ENCODE measurements around the gene RNGTT.

The RNGTT gene

DNA sequence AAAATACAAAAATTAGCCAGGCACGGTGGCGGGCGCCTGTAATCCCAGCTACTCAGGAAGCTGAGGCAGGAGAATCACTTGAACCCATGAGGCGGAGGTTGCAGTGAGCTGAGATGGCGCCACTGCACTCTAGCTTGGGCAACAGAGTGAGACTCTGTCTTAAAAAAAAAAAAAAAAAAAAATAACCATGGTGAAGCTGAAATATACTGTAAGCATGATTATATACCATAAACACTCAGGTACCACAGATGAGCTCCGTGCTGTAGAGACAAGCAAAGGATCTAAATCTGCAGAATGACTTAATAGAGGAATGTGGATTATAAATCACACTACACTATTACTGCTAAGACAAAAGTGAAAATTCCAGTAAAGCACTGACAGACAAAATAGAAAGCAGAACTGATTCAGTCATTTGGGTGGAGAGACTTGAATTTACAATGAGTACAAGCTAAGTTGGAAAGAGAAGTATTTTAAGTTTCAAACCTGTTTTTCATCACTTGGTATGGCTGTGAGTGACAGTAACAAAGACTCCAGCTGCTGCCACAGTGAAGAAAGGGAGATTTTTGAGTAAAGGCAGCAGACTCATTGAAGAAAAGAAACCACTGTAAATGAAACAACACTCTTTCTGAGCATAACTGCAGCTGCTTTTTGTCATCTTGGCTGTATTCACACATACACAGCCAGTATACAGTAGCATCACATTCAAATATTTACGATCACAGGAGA is 322.1 kb downstream of the RNGTT start:
- no peak for DNase-seq

DNA sequence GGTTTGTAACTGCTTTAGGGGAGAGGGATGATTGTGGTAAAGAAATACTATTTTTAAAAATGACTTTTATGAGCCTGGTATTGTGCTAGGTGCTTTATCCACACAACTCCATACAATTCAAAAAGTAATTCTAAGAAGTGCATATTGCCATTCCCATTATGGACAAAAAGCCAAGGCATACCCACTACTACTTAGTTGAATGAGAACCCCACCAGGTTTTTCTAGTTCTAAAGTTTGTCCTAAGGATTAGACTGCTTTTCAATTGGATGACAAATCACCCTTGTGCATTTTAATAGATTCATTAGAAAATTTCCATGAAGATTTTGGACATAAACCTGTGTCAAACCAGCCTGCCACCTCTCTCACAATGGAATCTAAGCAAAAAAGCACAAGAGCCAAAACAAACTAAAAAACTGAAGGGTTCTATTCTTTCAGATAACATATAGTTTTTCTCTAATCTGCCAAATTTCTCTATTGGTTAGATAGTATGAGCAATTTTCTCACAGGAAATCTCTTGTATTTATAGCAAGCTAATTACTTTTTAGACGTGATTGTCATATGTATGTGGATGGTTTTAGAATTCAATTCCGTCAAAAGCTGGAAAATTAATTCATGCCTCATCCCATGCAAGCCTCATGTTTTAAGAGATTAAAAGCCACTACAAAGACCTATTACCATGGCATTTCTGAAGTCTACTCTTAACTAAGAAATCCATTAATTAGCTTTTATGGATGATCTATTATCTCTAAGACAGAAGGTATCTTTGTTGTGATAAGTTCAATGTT is 325.5 kb downstream of the RNGTT start:
- no peak for DNase-seq

DNA sequence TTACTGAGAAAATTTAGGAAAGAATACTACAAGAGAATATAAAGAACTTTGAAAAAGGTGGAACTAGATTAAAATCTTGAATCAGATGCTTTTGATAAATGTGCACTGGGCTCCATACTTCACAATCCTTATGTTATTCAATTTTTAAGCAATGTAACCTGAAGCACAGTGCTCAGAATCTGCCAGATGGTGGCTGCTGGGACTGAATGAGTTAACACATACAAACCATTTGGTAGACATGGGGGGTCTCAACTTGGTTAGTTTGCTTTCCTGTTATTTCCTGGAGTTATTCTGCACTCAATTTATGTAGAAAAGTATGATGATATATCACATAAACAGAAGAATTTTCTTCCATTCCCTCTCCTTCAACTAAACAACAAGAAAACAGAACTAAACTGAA is 326.5 kb downstream of the RNGTT start:
- DNase-seq = peak; percentile 9

DNA sequence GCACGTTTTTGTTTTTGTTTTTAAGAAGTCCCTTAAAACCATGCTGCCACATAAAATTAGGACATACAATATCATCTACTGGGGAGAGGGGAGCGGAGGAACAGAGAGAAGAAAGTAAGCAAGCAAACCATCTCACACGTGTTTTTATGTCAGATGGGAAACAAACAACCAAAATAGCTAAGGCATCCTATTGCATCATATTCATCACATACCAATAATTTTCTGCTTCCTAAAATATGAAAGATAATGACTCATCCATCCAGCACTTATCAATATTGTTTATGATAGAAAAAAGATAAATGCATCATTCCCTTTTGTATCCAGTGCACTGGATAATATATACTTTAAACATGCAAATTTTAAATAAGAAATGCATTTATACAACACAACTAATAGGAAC is 329.6 kb downstream of the RNGTT start:
- DNase-seq = no peak

DNA sequence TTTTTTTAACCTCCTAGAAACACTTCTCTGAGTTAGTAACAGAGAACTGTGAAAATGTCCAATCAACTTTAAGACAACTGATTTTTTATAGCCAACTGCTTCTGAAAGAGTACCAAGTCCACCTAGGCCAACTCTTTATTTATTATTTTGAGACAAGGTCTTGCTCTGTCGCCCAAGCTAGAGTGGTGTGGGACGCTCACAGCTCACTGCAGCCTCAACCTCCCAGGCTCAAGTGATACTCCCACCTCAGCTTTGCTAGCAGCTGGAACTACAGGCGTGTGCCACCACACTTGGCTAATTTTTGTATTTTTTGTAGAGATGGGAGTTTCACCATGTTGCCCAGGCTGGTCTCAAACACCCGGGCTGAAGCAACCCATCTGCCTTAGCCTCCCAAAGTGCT is 331.6 kb downstream of the RNGTT start:
- DNase-seq = no peak

DNA sequence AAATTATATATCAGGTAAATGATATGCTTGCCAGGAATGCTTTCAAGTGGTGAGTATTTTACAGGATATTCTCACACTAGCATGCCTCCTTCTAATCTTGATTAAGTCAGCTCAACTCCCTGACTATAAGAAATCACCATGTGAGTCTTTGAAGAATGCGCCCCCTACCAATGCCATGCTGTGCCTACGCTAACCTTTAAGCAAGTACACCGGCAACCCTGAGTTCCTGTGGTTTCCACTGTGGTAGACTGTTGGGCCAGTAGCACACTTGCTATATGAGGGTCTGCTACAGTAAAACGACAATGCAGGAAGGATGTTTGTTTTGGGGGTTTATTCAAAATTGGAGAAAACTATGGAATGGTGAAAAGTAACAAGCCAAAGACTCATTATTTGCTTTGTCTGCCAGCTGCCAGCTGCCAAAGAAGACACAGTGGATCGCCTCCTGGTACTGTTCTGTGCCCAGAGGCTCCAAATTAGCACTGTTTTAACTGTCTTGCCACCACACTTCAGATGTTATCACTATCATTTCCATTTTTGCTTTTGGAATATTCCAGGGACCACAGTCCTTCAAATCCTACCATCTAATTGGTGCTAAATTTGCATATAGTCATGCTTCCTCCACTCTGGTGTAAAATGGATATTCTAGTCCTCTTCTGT is 333.5 kb downstream of the RNGTT start:
- no peak for DNase-seq

DNA sequence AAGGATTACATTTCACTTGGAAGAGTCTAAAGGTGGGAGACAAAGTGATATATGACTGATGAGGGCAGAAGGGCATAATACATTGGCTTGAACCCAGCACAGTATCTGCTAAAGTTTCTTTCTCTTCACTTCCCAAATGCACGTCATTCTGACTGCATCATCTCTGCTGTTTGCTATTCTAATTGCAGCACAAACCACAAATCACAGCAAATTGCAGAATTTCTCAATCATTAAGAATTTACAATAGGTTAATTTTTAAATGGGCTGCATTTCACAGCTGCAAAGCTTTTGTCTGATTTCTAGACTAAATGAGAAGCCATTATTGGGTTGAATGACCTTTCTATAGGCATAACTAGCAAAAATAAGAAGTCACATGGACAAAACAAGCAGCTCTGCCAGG is 337.0 kb downstream of the RNGTT start:
- no peak for DNase-seq

DNA sequence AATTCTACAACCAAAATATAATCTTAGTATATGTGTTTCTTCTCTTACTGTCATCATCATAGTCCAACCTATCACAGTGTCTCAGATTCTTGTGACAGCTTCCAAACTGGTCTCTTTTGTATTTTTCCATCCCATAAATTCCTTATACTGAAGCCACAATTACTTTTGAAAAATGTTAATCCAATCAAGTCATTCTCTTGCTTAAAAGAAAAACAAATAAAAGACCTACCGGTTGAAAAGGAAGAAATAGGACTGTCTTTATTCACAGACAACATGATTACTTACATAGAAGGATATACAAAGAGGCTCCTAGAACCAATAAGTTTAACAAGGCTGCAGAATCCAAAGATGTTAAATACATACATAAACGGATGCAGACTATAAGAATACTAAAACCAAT is 339.9 kb downstream of the RNGTT start:
- no peak for DNase-seq

DNA sequence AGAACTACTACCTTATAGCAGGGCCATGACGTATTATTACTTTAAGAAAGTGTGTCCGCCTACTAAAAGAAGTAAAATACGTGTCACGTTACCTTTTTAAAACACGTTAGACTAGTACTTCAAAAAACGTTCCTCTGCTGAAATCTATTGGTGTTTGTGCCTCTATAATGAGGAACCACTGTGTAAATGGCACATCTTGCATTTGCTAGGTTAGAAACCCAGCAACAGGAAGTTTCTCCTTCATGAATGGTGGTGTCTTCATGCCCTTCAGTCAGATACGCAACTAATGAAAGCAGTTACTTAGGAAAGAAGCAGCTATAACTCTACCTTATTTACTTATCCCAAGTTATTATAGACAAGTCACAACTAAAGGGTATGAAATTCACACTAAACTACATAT is 343.5 kb downstream of the RNGTT start:
- no peak for DNase-seq

DNA sequence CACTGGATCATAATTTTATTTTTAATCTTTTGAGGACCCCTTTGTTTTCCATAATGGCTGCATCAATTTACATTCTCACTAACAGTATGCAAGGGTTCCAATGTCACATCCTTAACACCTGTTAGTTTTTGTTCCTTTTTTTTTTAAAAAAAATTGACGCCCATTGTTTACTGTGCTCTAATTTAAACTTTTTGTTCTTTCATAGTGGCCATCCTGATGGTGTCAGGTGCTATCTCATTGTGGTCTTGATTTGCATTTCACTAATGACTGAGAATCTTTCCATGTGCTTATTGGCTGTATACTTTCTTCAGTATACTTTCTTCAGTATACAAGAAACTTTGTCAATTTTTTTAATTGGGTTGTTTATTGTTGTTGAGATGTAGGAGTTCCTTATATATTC is 347.0 kb downstream of the RNGTT start:
- no peak for DNase-seq

DNA sequence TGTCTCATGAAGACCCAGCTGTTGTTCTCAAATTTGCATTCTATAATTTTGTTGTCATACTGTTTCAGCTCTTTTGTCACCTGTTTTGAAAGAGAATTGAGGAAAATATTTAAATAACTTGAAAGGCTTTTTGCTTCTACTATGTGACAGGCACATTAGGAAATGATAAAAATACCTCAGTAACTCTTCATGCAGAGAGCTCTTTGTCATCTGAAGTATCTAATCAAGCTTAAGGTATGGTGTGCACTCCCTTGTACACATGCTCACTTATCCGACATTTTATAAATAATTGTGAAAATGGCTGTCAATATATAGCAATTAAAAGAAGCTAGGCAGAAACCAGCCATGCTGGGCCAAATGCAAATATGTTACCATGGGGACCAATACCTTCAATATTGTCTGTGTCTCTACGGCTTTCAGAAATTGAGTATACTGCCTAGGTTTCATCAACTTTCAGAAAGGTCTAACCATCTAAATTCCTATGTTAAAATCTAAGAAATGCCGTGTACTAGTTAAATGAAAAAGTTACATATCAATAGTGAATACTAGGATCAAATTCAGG is 349.0 kb downstream of the RNGTT start:
- DNase-seq = no peak

DNA sequence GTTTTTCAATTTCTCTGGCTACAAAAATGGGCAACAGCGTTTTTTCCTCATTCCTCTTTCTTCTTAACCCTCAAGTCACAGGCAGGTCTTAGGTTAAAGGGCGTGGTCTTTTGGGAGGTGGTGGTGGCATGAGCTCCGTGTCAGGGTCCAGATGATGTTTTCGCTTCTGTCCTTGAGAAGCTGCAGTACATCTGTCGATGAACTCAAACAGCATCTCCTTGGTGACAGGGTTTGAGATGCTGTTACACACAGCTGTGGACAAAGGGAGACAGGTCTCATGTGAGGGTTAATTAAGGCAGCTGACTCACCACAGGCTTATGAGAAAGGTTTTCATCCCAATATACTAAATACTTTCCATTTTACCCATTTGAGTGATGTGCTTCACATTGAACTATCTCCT is 350.8 kb downstream of the RNGTT start:
- no peak for DNase-seq

DNA sequence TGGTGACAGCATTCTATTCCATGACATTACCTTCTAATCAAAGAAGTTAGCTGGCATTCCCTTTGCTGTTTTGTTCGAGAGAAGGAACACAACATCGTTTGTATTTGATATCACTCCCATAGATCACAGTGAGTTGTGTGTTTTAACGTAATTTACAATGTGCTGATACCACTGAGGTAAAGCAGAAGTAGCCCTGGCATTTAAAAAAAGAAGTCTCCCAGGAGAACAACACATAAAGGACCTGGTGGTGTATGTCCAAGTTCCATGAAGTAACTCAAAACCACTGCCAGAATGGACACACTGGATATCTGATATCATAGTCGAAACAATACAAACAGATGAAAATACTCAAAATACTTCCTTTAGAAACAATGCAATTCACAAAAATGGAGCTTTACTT is 351.7 kb downstream of the RNGTT start:
- DNase-seq = no peak

DNA sequence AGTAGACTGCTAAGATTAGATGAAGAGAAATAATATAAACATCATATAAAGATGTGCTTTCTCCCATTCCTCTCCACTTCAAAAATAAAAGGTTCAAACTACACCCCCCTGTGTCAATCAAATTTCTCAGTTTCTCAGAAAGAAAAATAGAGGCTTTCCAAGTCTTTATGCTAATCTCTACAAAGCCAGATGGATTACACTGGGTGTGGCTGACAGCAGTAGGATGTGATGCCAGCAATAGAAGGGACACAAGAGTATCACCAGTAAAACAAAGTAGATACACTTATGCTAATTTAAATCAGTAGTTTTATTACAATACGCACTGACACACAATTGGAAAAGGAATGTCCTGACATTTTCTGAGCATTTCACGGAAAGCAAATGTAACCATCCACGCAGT is 353.4 kb downstream of the RNGTT start:
- no peak for DNase-seq

DNA sequence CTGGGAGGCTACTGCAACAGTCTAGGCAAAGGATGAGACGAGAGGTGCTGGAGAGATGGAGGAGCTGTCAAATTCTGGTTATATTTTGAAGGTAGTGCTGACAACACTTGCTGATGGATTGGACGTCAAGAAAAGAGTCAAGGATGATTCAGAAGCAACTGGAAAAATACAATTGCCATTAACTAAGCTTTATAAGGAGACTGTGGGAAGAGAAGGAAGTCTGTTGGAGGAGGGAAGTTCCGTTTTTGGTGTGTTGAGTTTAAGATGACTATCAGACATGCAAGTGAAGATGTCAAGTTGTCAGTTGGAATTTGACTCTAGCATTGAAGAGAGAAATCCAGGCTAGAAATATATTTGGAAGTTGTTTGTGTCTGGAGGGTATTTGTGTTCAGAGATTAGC is 358.1 kb downstream of the RNGTT start:
- DNase-seq = no peak

DNA sequence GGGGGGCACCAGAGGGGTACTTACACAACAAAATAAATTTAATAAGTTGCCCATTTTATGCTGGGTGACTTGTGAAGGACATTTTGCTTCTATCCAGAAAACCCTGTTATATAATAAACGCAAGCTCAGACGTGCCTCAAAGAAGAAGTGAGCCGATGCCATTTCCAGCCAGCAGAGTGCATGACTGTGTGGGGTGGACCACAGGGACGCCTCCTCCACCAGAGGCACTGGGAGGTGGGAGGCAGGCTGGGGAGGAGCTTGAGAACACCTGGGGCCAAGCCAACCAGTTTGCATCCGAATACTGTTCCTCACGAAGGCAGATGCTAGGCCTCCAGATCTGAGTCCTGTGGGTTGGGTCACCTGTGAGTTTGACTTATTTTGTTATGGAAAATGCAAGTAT is 363.8 kb downstream of the RNGTT start:
- DNase-seq = no peak

DNA sequence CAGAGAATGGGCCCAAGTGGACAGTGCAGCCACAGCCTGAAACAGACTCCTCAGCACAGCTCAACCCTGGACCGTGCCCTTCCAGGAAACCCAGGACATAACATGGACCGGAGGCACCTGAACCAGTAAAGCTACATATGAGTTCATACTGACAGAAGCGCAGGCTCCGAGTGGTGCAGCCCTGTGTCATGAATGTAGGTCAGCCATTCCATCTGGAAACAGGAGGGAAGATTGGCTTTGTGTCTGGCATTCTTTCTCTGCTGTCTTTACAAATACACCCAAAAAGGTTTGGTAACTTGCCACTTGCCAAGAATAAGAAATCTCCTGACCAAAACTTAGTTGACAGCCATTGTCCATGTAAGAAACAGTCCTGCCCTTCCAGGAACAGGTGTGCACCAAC is 366.6 kb downstream of the RNGTT start:
- DNase-seq = no peak

DNA sequence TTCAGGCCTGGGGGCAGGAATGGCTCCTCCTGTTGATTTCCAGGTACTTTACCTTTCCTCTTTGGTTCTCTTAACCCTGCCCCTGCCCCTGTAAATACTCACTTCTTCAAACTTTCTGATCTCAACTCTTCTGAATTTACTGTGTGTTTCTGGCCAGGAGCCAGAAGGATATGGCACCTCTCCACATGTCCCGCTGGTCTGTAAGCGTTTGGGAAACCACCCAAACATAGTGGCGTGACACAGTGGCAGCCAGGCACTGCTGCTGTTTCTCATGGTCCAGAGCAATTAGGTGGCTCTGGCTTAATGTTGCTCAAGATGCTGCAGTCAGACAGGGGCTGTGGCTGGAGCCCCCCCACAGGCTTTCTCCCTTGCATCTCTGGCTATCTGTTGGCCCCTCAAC is 374.5 kb downstream of the RNGTT start:
- no peak for DNase-seq

DNA sequence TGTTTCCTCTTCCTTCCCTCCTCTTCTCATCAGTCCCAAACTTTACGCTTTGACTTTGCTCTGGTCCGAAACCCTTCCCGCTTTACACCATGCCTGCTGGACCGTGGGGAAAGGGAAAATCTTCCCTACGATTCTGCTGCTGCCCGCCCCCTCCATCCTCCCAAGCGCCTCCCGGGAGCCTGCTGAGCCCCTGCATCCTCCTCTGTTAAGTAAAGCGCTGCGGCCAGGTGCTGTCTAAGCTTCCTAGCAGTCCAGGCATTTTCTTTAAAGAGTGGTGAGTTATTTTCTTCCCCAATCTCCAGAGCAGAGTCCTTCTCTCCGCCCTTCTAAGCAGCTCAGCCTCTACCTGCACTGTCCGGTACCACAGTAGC is 376.3 kb downstream of the RNGTT start:
- no peak for DNase-seq

DNA sequence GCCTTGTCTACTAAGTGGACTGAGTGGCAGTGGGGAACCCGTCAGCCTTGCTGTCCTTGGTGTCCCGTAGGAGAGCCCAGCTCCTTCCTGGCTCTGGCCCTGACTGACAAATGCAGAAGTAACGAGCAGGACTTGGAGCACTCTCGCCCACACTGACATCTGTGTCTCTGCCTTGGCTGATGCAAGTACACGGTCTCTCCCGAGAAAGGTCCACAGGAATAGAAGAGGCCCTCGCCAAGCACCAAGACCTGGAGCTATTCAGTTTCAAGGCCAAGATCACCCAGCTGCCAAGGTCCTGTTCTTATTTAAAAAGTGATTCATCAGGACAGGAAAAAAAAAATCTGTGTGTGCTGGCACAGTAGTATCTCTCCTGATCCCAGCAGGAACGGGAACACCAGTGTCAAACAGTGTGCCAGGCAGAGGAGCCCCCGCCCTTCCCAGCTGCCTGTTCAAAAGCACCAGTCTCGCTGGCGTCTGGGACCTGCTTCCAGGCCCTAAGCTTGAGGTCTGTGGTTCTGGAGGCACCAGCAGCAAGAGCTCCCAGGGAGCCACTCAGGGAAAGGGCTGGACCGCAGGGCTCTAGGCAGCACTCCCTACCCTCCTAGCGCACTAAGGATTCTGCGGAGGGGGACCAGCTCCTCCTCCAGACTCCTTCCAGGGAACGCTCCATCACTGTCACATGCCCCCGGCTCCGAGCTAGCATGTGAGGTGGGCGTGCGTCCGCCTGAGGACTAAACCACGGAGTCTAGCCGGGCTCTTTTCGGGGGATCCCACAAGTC is 376.9 kb downstream of the RNGTT start:
- DNase-seq = no peak

DNA sequence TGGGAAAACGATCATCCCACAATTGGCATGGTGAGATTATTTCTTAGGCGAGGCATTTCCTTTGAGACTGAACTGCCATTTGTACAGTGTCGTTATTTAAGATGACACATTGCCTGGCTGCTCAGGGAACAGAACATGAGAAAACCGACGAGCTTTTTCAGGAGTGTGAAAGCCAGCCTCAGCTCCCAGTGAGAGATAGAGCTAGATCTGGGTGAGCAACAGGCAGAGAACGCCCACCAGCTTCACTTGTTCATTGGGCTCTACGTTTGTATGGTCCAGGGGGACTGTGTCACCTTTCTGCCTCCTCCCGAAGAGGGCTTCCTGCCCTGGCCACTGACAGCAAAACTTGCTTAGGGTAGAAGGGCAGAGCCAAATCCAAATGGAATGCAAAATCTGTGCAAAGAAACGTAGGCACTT is 378.1 kb downstream of the RNGTT start:
- no peak for DNase-seq

DNA sequence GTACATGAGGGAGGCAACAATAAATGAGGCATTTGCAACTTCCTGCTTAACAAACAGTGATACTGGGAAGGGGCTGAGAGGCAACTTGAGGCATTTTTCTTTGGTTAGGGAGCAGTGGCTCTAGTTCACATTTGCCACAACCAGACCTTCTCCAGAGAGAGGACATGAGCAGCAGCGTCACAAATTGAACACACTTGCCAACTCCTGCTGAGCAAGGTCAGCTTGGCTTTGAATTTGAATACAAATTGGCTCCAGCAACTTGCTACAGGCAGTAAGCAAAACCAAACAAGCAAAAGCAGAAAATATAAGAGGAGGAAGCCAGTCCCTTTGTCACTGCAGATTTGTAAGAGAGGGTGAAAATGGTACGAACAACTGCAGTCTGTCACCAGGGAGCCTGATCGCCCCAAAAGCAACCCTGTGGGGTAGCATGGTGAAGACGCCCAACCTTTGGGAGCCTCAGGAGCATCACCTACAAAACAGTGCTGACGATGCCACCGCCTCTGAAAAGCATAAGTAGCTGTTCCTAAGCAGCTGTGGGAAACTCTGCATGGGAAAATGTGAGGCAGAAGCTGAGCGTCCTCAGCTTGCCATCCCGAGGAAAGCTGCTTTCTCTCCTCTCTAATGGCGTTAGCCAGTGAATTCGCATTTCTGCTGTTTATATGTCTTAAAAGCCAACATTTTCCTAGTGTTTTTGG is 378.7 kb downstream of the RNGTT start:
- DNase-seq = no peak

DNA sequence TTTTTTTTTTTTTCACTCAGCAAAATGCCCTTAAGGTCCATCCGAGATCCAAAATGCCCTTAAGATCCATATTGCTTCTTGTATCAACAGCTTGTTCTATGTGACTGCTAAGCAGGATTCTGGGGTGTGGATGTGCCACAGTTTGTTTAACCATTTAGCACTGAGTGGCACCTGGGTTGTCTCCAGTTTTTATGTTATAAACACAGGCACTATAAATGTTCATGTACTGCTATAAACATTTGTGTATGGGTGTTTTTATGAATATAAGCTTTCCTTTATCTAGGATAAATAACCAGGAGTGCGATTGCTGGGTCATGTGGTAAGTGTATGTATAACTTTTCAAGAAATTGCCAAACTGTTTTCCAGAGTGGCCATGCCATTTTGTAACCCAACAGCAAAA is 386.0 kb downstream of the RNGTT start:
- DNase-seq = no peak

Data from DMS 273 treated with DMSO at 0.1 percent for 48 hours (cell line).